Lower leg skin (tissue), 4 donors: ENCODE results near the gene S100A8. TPM values are rescaled to one million over a fixed set of nuclear protein-coding genes. Genes with fewer than 3 reads are reported as not detected.

Experiments used
- DNase-seq, 2 donors: peaks; one replicate each; pipeline ENCODE4 v3.0.0-alpha.2; 2019; ENCODE audit warnings: low spot score in 2 of 2
- H3K4me3 ChIP-seq: fragments of 200-600 bp; sonication (generic); 2 replicates; pipeline ENCODE4 v1.5.1; 2017; ENCODE audit warnings: mild to moderate bottlenecking, low read depth; ENCODE audit not compliant: poor library complexity, severe bottlenecking
- CTCF ChIP-seq, 3 donors: fragments of 450-650 bp; IDR thresholded peaks; one replicate each; pipeline ENCODE4 v1.5.1; 2016; ENCODE audit warnings: antibody characterized with exemption in 3 of 3, mild to moderate bottlenecking in 3 of 3, moderate library complexity in 2 of 3
- POLR2A ChIP-seq, 2 donors: fragments of 450-650 bp; IDR thresholded peaks; one replicate each; pipeline ENCODE4 v1.6.1; 2016 to 2017; ENCODE audit warnings: antibody characterized with exemption in 2 of 2, mild to moderate bottlenecking in 1 of 2, moderate library complexity in 1 of 2
- WGBS, 2 donors: methylation state at CpG; one replicate each; pipeline ENCODE4 v1.1.5; 2018; 5-methylcytosine and 5-hydroxymethylcytosine counted together
- intact Hi-C: fragments of 100-400 bp; cut with DNase I; formaldehyde crosslinking; loops from one replicate; pipeline ENCODE4 v1.15.0; 2023; ENCODE audit warnings: low total_unique reads
- total RNA-seq, 4 donors: library from RNA; depleted of rRNA; stranded (reverse); fragments of >200 nt; gene quantifications; one replicate each; pipeline ENCODE4 v1.1.0, GENCODE V29; 2016

The S100A8 gene
- total RNA-seq, 4 donors from 2014 or later: 1.3 to 14.3 (median 6.0) TPM

DNA sequence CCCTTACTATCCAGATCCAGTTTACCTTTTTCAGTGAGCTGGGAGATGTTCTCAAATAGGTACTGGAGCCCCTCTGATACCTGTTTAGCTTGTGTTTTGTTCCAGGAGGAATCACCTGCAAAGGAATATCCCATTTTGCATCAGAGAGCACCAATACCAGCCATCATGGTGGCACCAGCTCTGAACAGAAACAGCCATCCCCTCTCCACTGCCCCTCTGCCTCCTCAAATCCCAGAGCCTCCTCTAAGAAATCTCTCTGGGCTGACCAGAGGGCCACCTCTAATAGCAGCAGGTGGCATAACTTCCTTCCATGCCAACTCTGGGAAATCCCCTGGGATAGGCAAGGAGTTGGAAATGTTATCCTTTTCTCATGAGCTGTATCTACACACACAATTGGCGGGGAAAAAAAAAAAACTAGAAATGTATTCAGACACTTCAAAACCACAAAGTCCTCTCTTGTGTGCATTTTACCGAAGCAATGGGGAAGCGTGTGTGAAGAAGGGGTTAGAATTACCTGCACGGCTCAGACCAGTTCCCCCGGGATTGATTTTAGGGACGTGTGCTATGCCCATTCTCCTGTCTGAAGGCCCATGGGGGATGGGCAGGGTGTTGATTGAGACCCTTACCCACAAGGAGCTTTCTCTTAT lies 44.7 kb downstream of the S100A8 start:
- TF ChIP-seq POLR2A (IDR thresholded peaks at IDR 0.05) (no peak), CTCF (IDR thresholded peaks at IDR 0.05) (no peak)
- H3K4me3 ChIP-seq: no peak overlapping the region
- intact Hi-C loops: no loop called here
- 57 to 65% methylated on average over 6 of the region's 6 CpGs for WGBS, 2 donors
- no peak for DNase-seq

DNA sequence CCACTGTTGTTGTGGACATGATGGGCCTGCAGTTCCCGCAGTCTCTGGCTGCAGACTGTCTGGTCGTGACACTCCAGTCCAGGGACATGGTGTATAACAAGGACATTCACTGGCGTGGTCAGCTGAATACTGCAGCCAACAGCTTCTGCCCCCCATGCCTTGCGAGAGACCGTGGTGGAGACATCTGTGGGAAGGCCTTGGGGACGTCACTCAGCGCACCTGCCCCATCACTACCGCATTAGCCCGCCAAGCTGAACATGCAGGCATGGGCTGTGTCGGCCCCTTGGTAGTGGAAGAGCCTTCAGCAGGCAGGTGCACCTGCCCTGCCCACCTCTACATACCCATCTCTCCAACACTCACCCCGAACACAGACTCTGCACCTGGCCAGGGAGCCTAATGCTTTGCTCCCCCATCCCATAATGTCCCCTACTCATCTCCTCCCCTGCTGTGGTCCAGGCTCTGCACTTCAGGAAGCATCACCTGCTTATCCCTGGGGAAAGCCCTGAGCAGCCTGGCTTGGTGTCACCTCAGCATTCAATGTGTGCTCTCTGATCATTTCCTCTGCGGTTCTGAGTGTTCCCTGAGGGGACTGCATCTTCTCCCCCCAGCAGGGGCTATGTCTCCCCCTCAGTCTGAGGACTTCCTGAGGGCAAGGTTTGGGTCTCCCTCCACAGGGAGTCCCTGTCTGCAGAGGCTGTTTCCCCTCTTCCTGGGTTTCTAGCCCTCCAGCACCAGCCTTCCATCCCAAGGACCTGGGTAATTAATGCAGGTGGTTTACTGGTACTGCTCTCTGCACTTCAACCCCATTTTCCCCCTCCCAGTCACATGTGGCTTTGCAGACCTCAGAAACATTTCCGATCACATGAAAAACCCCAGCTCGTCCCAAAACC lies 45.4 kb downstream of the S100A8 start:
- intact Hi-C loops: no loop called here
- TF ChIP-seq CTCF (IDR thresholded peaks at IDR 0.05) (no peak), POLR2A (IDR thresholded peaks at IDR 0.05) (no peak)
- WGBS, 2 donors: 82 to 89% methylated on average over 14 of the region's 14 CpGs
- no peak overlapping the region for H3K4me3 ChIP-seq
- DNase-seq: peak in 1 of 2 donors; percentile 73

DNA sequence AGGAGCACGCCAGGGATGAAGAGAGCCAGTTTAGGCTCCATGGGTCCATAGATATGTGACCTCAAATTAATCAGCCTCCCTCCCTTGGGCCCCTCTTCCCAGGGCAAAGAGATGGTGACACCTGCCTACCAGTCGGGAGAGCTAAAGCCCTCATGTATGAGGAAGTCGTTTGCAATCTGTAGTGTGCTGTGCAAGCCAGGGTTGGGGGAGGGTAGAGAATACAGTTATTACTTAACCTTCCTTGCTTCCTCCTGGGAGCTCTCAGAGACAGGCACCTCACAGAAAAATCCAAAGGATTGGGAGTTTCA lies 46.2 kb downstream of the S100A8 start:
- no peak for TF ChIP-seq CTCF (IDR thresholded peaks at IDR 0.05)
- DNase-seq: peak in 1 of 2 donors; percentile 69
- H3K4me3 ChIP-seq: no peak overlapping the region
- intact Hi-C loops: no loop called here
- 28 to 29% methylated on average over 3 of the region's 3 CpGs for WGBS, 2 donors

- WGBS, 2 donors: 45 to 51% methylated on average over 9 of the region's 9 CpGs
- TF ChIP-seq CTCF (IDR thresholded peaks at IDR 0.05): no peak
- no peak for TF ChIP-seq POLR2A (IDR thresholded peaks at IDR 0.05)
- DNase-seq: peak in 1 of 2 donors; percentile 72
- no peak overlapping the region for H3K4me3 ChIP-seq
- intact Hi-C loops: no loop called here
These were observed 46.8 kb downstream of the S100A8 start for GRCh38 chr1:153343811-153344717.

- H3K4me3 ChIP-seq: no peak overlapping the region
- 36 to 50% methylated on average over 5 of the region's 5 CpGs for WGBS, 2 donors
- TF ChIP-seq POLR2A (IDR thresholded peaks at IDR 0.05) (no peak), CTCF (IDR thresholded peaks at IDR 0.05) (no peak)
- DNase-seq: no peak
- intact Hi-C loops: no loop called here
These were observed 47.7 kb downstream of the S100A8 start for GRCh38 chr1:153343040-153343681.
